ENCODE data around the gene LY9. TPM values are rescaled to one million over a fixed set of nuclear protein-coding genes. Genes with fewer than 3 reads are reported as not detected.

The LY9 gene
- total RNA-seq, 1 experiment from 2014 or later = not detected

DNA sequence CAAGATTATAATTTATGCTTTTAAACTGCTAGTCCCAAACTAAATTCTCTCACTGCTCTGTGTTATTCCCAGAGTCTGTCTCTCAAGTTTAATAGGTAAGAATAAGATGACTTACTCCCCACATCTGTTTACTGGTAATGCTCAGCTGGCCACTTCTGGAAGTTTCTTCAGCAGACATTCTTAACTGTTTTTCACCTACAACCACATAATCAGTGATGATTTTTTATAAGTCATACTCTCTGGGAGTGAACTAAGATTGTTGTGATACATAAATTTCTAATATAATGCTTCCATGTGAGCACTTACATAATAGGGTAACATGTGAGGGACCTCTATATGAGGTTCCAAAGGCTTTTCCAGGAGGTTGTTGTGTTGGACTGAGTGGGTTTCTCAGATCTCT lies 48.3 kb upstream of the LY9 start:
- no peak overlapping the region for H2AK5ac ChIP-seq (ENCODE audit: insufficient read length, low read length)
- H3K9ac ChIP-seq (ENCODE audit: extremely low read depth, insufficient read length, low read length) = no peak overlapping the region
- no peak overlapping the region for H2BK5ac ChIP-seq (ENCODE audit: insufficient read length, low read length)
- H2BK20ac ChIP-seq (ENCODE audit: low read depth, low read length, poor library complexity, severe bottlenecking) = no peak overlapping the region
- Mint-ChIP-seq H3K4me3 (no peak overlapping the region), H3K27ac (no peak overlapping the region), H3K9me3 (no peaks in the 10 kb centered on the region), H3K27me3 (ENCODE audit: low read depth) (peaks cover 2% of the 10 kb centered on the region; the same call in 1 of the 2 replicates), H3K36me3 (ENCODE audit: insufficient read depth in 1 of 3, low read depth in 3 of 3) (no peaks in the 10 kb centered on the region), H3K4me1 (peaks cover 20 to 26% of the 10 kb centered on the region in 2 experiments)
- no peak overlapping the region for H2BK15ac ChIP-seq (ENCODE audit: low read depth, low read length)
- H3K23ac ChIP-seq (ENCODE audit: insufficient read length, low read depth, low read length) = no peak overlapping the region
- DNase-seq = no peak
- H3K27ac ChIP-seq (ENCODE audit: insufficient read length, low read depth, low read length) = no peak overlapping the region
- H3K4me2 ChIP-seq (ENCODE audit: insufficient read depth, insufficient read length, low read length) = no peak overlapping the region
- TF ChIP-seq, protein P1, sequence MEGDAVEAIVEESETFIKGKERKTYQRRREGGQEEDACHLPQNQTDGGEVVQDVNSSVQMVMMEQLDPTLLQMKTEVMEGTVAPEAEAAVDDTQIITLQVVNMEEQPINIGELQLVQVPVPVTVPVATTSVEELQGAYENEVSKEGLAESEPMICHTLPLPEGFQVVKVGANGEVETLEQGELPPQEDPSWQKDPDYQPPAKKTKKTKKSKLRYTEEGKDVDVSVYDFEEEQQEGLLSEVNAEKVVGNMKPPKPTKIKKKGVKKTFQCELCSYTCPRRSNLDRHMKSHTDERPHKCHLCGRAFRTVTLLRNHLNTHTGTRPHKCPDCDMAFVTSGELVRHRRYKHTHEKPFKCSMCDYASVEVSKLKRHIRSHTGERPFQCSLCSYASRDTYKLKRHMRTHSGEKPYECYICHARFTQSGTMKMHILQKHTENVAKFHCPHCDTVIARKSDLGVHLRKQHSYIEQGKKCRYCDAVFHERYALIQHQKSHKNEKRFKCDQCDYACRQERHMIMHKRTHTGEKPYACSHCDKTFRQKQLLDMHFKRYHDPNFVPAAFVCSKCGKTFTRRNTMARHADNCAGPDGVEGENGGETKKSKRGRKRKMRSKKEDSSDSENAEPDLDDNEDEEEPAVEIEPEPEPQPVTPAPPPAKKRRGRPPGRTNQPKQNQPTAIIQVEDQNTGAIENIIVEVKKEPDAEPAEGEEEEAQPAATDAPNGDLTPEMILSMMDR (conservative IDR thresholded peaks at IDR 0.05) = no peak
- H3K23me2 ChIP-seq (ENCODE audit: insufficient read length, low read depth, low read length, poor library complexity, severe bottlenecking) = no peaks in the 10 kb centered on the region
- H2BK12ac ChIP-seq (ENCODE audit: insufficient read length, low read depth, low read length) = no peak overlapping the region
- H3K56ac ChIP-seq (ENCODE audit: insufficient read length, low read depth, low read length) = no peak overlapping the region
- H3K18ac ChIP-seq (ENCODE audit: insufficient read length, low read depth, low read length) = no peak overlapping the region
- H4K20me1 ChIP-seq (ENCODE audit: control insufficient read depth, insufficient read depth, insufficient read length) = no peaks in the 10 kb centered on the region
- H3K79me1 ChIP-seq (ENCODE audit: insufficient read depth, low read depth, low read length, poor library complexity, severe bottlenecking) = no peaks in the 10 kb centered on the region
- no peak overlapping the region for H4K5ac ChIP-seq (ENCODE audit: insufficient read length, low read depth, low read length)
- no peak overlapping the region for H4K8ac ChIP-seq (replicated peaks; ENCODE audit: insufficient read length, low read depth, low read length)
- H3T11ph ChIP-seq (ENCODE audit: low read length) = no peak overlapping the region
- no peak overlapping the region for H3K4ac ChIP-seq (ENCODE audit: low read depth, low read length)
- no peaks in the 10 kb centered on the region for H3K9me3 ChIP-seq (ENCODE audit: control insufficient read depth, low read depth, low read length)
- H3K79me2 ChIP-seq (ENCODE audit: insufficient read depth, low read length) = no peaks in the 10 kb centered on the region
- H3K4me1 ChIP-seq (ENCODE audit: insufficient read depth, low read length) = peaks cover 7% of the 10 kb centered on the region; the same call in 1 of the 2 replicates
- H2BK120ac ChIP-seq (ENCODE audit: low read depth, low read length, poor library complexity, severe bottlenecking) = no peak overlapping the region
- no peak overlapping the region for H2AFZ ChIP-seq (ENCODE audit: low read length)
- no peaks in the 10 kb centered on the region for H3K27me3 ChIP-seq (ENCODE audit: insufficient read depth, low read length)
- no peak overlapping the region for H3K14ac ChIP-seq (ENCODE audit: insufficient read depth, low read length)
- H4K91ac ChIP-seq (ENCODE audit: insufficient read length, low read depth, low read length) = no peak overlapping the region
